Mesenchymal stem cell (in vitro differentiated cells and primary cell): ENCODE measurements around the gene TBCK.
"Not testable (repeated sequence)": the region's sequence is repeated elsewhere in the genome, so short reads cannot be mapped to it uniquely, and the experiment has no call there.

Source experiments
- DNase-seq: peaks from one replicate; pipeline ENCODE4 v3.0.0-alpha.2; 2013
- H2AFZ ChIP-seq: one replicate; pipeline ENCODE4 v1.6.1; 2013; ENCODE audit warnings: low read depth, mild to moderate bottlenecking, control low read depth, inconsistent platforms, low read length, moderate library complexity
- H2AK5ac ChIP-seq: 2 replicates; pipeline ENCODE4 v1.6.1; 2013; ENCODE audit warnings: low read length, moderate library complexity, mild to moderate bottlenecking, inconsistent platforms; ENCODE audit not compliant: severe bottlenecking
- H2BK120ac ChIP-seq: one replicate; pipeline ENCODE4 v1.6.1; 2013; ENCODE audit warnings: low read depth, mild to moderate bottlenecking, inconsistent platforms, low read length, moderate library complexity
- H2BK12ac ChIP-seq, 2 experiments: one replicate each; pipeline ENCODE4 v1.6.1; 2013; ENCODE audit warnings: inconsistent platforms in 2 of 2, low read length in 2 of 2, mild to moderate bottlenecking in 2 of 2, moderate library complexity in 2 of 2, control low read depth in 1 of 2
- H2BK15ac ChIP-seq: one replicate; pipeline ENCODE4 v1.6.1; 2013; ENCODE audit warnings: mild to moderate bottlenecking, low read depth, inconsistent platforms; ENCODE audit not compliant: poor library complexity, severe bottlenecking
- H2BK5ac ChIP-seq: 2 replicates; pipeline ENCODE4 v1.6.1; 2013; ENCODE audit warnings: low read depth, mild to moderate bottlenecking, low read length, control low read depth, inconsistent platforms; ENCODE audit not compliant: poor library complexity, severe bottlenecking
- H3K14ac ChIP-seq, 2 experiments: one replicate each; pipeline ENCODE4 v1.6.1; 2013; ENCODE audit warnings: inconsistent platforms in 2 of 2, low read length in 2 of 2, control low read depth in 1 of 2, mild to moderate bottlenecking in 1 of 2, moderate library complexity in 1 of 2
- H3K18ac ChIP-seq, 2 experiments: one replicate each; pipeline ENCODE4 v1.6.1; 2013; ENCODE audit warnings: inconsistent platforms in 2 of 2, low read length in 2 of 2, control low read depth in 1 of 2, low read depth in 1 of 2, mild to moderate bottlenecking in 1 of 2
- H3K23ac ChIP-seq, 2 experiments: one replicate each; pipeline ENCODE4 v1.6.1; 2013; ENCODE audit warnings: inconsistent platforms in 2 of 2, low read length in 2 of 2, mild to moderate bottlenecking in 2 of 2, moderate library complexity in 2 of 2, control low read depth in 1 of 2
- H3K27ac ChIP-seq: 2 replicates; pipeline ENCODE4 v1.5.1; 2013; ENCODE audit warnings: mild to moderate bottlenecking, moderate library complexity, low read length, control low read depth, inconsistent platforms; ENCODE audit not compliant: poor library complexity, severe bottlenecking
- H3K27me3 ChIP-seq, 2 experiments: 2 replicates each; pipeline versions ENCODE4 v1.6.1 to v1.7.0; 2013; ENCODE audit warnings: low read length in 2 of 2, mild to moderate bottlenecking in 2 of 2, moderate library complexity in 2 of 2, control low read depth in 1 of 2, inconsistent platforms in 1 of 2; ENCODE audit not compliant: control insufficient read depth in 1 of 2, insufficient read depth in 1 of 2
- H3K36me3 ChIP-seq, 2 experiments: 2 replicates each; pipeline versions ENCODE4 v1.6.1 to v1.7.0; 2013; ENCODE audit warnings: low read length in 2 of 2, control low read depth in 1 of 2, inconsistent platforms in 1 of 2, low read depth in 1 of 2, mild to moderate bottlenecking in 1 of 2; ENCODE audit not compliant: insufficient read depth in 2 of 2, control insufficient read depth in 1 of 2
- H3K4ac ChIP-seq, 2 experiments: one replicate each; pipeline ENCODE4 v1.6.1; 2013; ENCODE audit warnings: inconsistent platforms in 2 of 2, low read length in 2 of 2, mild to moderate bottlenecking in 2 of 2, moderate library complexity in 2 of 2, control low read depth in 1 of 2, low read depth in 1 of 2
- H3K4me1 ChIP-seq: 2 replicates; pipeline ENCODE4 v1.6.1; 2013; ENCODE audit warnings: low read depth, low read length, control low read depth; ENCODE audit not compliant: control insufficient read depth, insufficient read depth
- H3K4me2 ChIP-seq: 2 replicates; pipeline ENCODE4 v1.6.1; 2013; ENCODE audit warnings: low read length, mild to moderate bottlenecking, inconsistent platforms; ENCODE audit not compliant: poor library complexity, severe bottlenecking
- H3K4me3 ChIP-seq, 2 experiments: 2 replicates each; pipeline versions ENCODE4 v1.5.1 to v1.7.0; 2013; ENCODE audit warnings: low read length in 2 of 2, mild to moderate bottlenecking in 2 of 2, control low read depth in 1 of 2, low read depth in 1 of 2; ENCODE audit not compliant: insufficient read depth in 1 of 2
- H3K79me1 ChIP-seq: replicated peaks from 2 replicates; pipeline ENCODE4 v1.6.1; 2013; ENCODE audit warnings: mild to moderate bottlenecking, control low read depth, low read length, inconsistent platforms; ENCODE audit not compliant: poor library complexity, severe bottlenecking
- H3K9ac ChIP-seq: 2 replicates; pipeline ENCODE4 v1.7.0; 2013; ENCODE audit warnings: mild to moderate bottlenecking, low read length, moderate library complexity
- H3K9me3 ChIP-seq: 2 replicates; pipeline ENCODE4 v1.7.0; 2013; ENCODE audit warnings: mild to moderate bottlenecking, low read length; ENCODE audit not compliant: control insufficient read depth
- H4K8ac ChIP-seq: one replicate; pipeline ENCODE4 v1.6.1; 2013; ENCODE audit warnings: inconsistent platforms, mild to moderate bottlenecking, low read length, moderate library complexity
- H4K91ac ChIP-seq: one replicate; pipeline ENCODE4 v1.6.1; 2013; ENCODE audit warnings: mild to moderate bottlenecking, low read length, inconsistent platforms
- WGBS: methylation state at CpG from one replicate; pipeline ENCODE4 v1.1.7; 2013; ENCODE audit warnings: mixed read lengths; 5-methylcytosine and 5-hydroxymethylcytosine counted together

TBCK gene

GRCh38 chr4:106323119-106323518 lies 7.1 kb upstream of the TBCK start:
- H2AFZ ChIP-seq, result no peak overlapping the region
- no peak overlapping the region for H4K8ac ChIP-seq
- H3K27me3 ChIP-seq, result no peaks in the 10 kb centered on the region
- H3K14ac ChIP-seq, result no peak overlapping the region
- no peak overlapping the region for H3K4me2 ChIP-seq
- peaks cover 3% of the 10 kb centered on the region for H3K4me1 ChIP-seq
- no peak overlapping the region for H2AK5ac ChIP-seq
- H3K79me1 ChIP-seq, result peaks cover 5% of the 10 kb centered on the region
- no peak overlapping the region for H3K23ac ChIP-seq
- no peak overlapping the region for H2BK15ac ChIP-seq
- H3K4ac ChIP-seq, result no peak overlapping the region
- no peak overlapping the region for H3K4me3 ChIP-seq
- H2BK5ac ChIP-seq, result no peak overlapping the region
- peaks cover 12 to 36% of the 10 kb centered on the region in 2 experiments for H3K36me3 ChIP-seq
- no peak overlapping the region for H2BK120ac ChIP-seq
- no peak for DNase-seq
- no peak overlapping the region for H2BK12ac ChIP-seq
- H3K9ac ChIP-seq, result peak overlapping the region; percentile 44
- H3K9me3 ChIP-seq, result no peaks in the 10 kb centered on the region
- H3K27ac ChIP-seq, result no peak overlapping the region
- no peak overlapping the region for H3K18ac ChIP-seq
- no peak overlapping the region for H4K91ac ChIP-seq

- H3K4me2 ChIP-seq, H2BK120ac ChIP-seq, H3K9ac ChIP-seq, H3K4ac ChIP-seq, H3K23ac ChIP-seq, H3K27ac ChIP-seq, H3K4me3 ChIP-seq, H2BK12ac ChIP-seq, H2AK5ac ChIP-seq, H3K4me1 ChIP-seq, DNase-seq, H4K91ac ChIP-seq, H2BK15ac ChIP-seq, H4K8ac ChIP-seq, H3K14ac ChIP-seq, H2BK5ac ChIP-seq, H3K79me1 ChIP-seq, H3K18ac ChIP-seq, H2AFZ ChIP-seq, H3K9me3 ChIP-seq, H3K27me3 ChIP-seq: not testable (repeated sequence)
- H3K36me3 ChIP-seq, result peaks cover 12 to 22% of the 10 kb centered on the region in 2 experiments
- 80% methylated on average over 4 of the region's 6 CpGs for WGBS
These were observed 5.8 kb upstream of the TBCK start for GRCh38 chr4:106321814-106322213.

- H3K9ac ChIP-seq, H3K27ac ChIP-seq, H3K4me2 ChIP-seq, H3K4me3 ChIP-seq, DNase-seq, H4K8ac ChIP-seq, H3K23ac ChIP-seq, H3K4ac ChIP-seq, H3K79me1 ChIP-seq, H4K91ac ChIP-seq, H2BK15ac ChIP-seq, H2BK12ac ChIP-seq, H2BK120ac ChIP-seq, H3K27me3 ChIP-seq, H3K18ac ChIP-seq, H3K4me1 ChIP-seq, H3K9me3 ChIP-seq, H2AFZ ChIP-seq, H2AK5ac ChIP-seq, H3K14ac ChIP-seq, H2BK5ac ChIP-seq: not testable (repeated sequence)
- WGBS, result 99% methylated on average over 34 of the region's 34 CpGs
- peaks cover 9 to 17% of the 10 kb centered on the region in 2 experiments for H3K36me3 ChIP-seq
These were observed 5.2 kb upstream of the TBCK start for GRCh38 chr4:106321168-106321567.

- no peak overlapping the region for H4K8ac ChIP-seq
- no peak overlapping the region for H4K91ac ChIP-seq
- no peak overlapping the region for H3K23ac ChIP-seq
- H2AFZ ChIP-seq, result no peak overlapping the region
- H2BK12ac ChIP-seq, result no peak overlapping the region
- no peak overlapping the region for H2BK120ac ChIP-seq
- H3K18ac ChIP-seq, result no peak overlapping the region
- no peak overlapping the region for H3K27ac ChIP-seq
- no peaks in the 10 kb centered on the region for H3K27me3 ChIP-seq
- H2AK5ac ChIP-seq, result no peak overlapping the region
- no peak overlapping the region for H2BK5ac ChIP-seq
- H2BK15ac ChIP-seq, result no peak overlapping the region
- no peak overlapping the region for H3K4ac ChIP-seq
- no peak overlapping the region for H3K4me2 ChIP-seq
- WGBS, result no CpG with 5 or more reads among the region's 1 CpG
- H3K4me3 ChIP-seq, result no peak overlapping the region
- no peaks in the 10 kb centered on the region for H3K9me3 ChIP-seq
- no peak overlapping the region for H3K9ac ChIP-seq
- no peak overlapping the region for H3K14ac ChIP-seq
- peaks cover 3% of the 10 kb centered on the region for H3K4me1 ChIP-seq
- H3K36me3 ChIP-seq, result peaks cover 8 to 9% of the 10 kb centered on the region in 2 experiments
- DNase-seq, result no peak
- H3K79me1 ChIP-seq, result peaks cover 2% of the 10 kb centered on the region
These were observed 4.2 kb upstream of the TBCK start for GRCh38 chr4:106320235-106320634.
